Measurements from ENCODE around the gene CYP2A13. TPM values are rescaled to one million over a fixed set of nuclear protein-coding genes. Genes with fewer than 3 reads are reported as not detected.
"Not testable (repeated sequence)": the region's sequence is repeated elsewhere in the genome, so short reads cannot be mapped to it uniquely, and the experiment has no call there.

Gene CYP2A13
- not detected for total RNA-seq

GRCh38 chr19:41088151-41088550 is at the start of gene CYP2A13:
Gene CYP2A13, plus strand, starts transcription at chr19:41088451. Its CDS starts 21 bp downstream, at chr19:41088472.
- H3K9me3 Mint-ChIP-seq: no peaks in the 10 kb centered on the region
- CTCF ChIA-PET: interaction anchor here (0.6 kb wide), 1 partner anchor 54 kb away, joined by 7 read pairs; no protein-coding TSS in a partner anchor

GRCh38 chr19:41039806-41040205 is 48.4 kb upstream of the CYP2A13 start:
- no peaks in the 10 kb centered on the region for H3K27me3 Mint-ChIP-seq (ENCODE audit: low read depth)
- no peaks in the 10 kb centered on the region for H3K4me1 Mint-ChIP-seq (ENCODE audit: low read depth)
- H3K4me3 Mint-ChIP-seq: no peak overlapping the region
- CTCF ChIA-PET: no interaction called here
- H3K36me3 Mint-ChIP-seq (ENCODE audit: low read depth): no peaks in the 10 kb centered on the region
- no peak overlapping the region for H3K27ac Mint-ChIP-seq
- H3K9me3 Mint-ChIP-seq: peaks cover 4% of the 10 kb centered on the region
- intact Hi-C loops (cut with micrococcal nuclease): no loop called here
- no peak for DNase-seq

More at GRCh38 chr19:41088151-41088550, at the start of gene CYP2A13:
- intact Hi-C loops (cut with micrococcal nuclease): loop anchor here (10.0 kb wide), 1 partner anchor 63 kb away; no protein-coding TSS in a partner anchor
- peaks cover 2% of the 10 kb centered on the region for H3K4me1 Mint-ChIP-seq (ENCODE audit: low read depth)
- no peaks in the 10 kb centered on the region for H3K36me3 Mint-ChIP-seq (ENCODE audit: low read depth)
- H3K4me3 Mint-ChIP-seq: no peak within 1 kb of the TSS
- no peak within 1 kb of the TSS for H3K27ac Mint-ChIP-seq
- peaks cover 33% of the 10 kb centered on the region for H3K27me3 Mint-ChIP-seq (ENCODE audit: low read depth)
- no peak for DNase-seq

GRCh38 chr19:41045095-41045494 is 43.2 kb upstream of the CYP2A13 start:
- DNase-seq; H3K27ac Mint-ChIP-seq; H3K36me3 Mint-ChIP-seq (ENCODE audit: low read depth); H3K4me1 Mint-ChIP-seq (ENCODE audit: low read depth); H3K9me3 Mint-ChIP-seq; H3K27me3 Mint-ChIP-seq (ENCODE audit: low read depth); H3K4me3 Mint-ChIP-seq; intact Hi-C loops (cut with micrococcal nuclease): not testable (repeated sequence)
- CTCF ChIA-PET: interaction anchor here (0.6 kb wide), 1 partner anchor 219 kb away, joined by 6 read pairs; no protein-coding TSS in a partner anchor

GRCh38 chr19:41050426-41050825 is 37.8 kb upstream of the CYP2A13 start:
- no peak overlapping the region for H3K27ac Mint-ChIP-seq
- CTCF ChIA-PET: no interaction called here
- intact Hi-C loops (cut with micrococcal nuclease): no loop called here
- no peaks in the 10 kb centered on the region for H3K4me1 Mint-ChIP-seq (ENCODE audit: low read depth)
- no peaks in the 10 kb centered on the region for H3K36me3 Mint-ChIP-seq (ENCODE audit: low read depth)
- no peaks in the 10 kb centered on the region for H3K9me3 Mint-ChIP-seq
- no peak for DNase-seq
- H3K4me3 Mint-ChIP-seq: no peak overlapping the region
- H3K27me3 Mint-ChIP-seq (ENCODE audit: low read depth): peaks cover 10% of the 10 kb centered on the region

GRCh38 chr19:41052162-41052561 is 36.1 kb upstream of the CYP2A13 start:
- H3K36me3 Mint-ChIP-seq (ENCODE audit: low read depth); H3K27ac Mint-ChIP-seq; H3K4me1 Mint-ChIP-seq (ENCODE audit: low read depth); H3K4me3 Mint-ChIP-seq; DNase-seq; H3K9me3 Mint-ChIP-seq; intact Hi-C loops (cut with micrococcal nuclease): not testable (repeated sequence)
- H3K27me3 Mint-ChIP-seq (ENCODE audit: low read depth): peaks cover 13% of the 10 kb centered on the region
- CTCF ChIA-PET: interaction anchor here (0.6 kb wide), 1 partner anchor 61 kb away, joined by 3 read pairs; the partner anchor contains the start of gene CYP2B6

GRCh38 chr19:41053331-41053730 is 34.9 kb upstream of the CYP2A13 start:
- H3K4me1 Mint-ChIP-seq (ENCODE audit: low read depth); H3K4me3 Mint-ChIP-seq; intact Hi-C loops (cut with micrococcal nuclease); DNase-seq; H3K27ac Mint-ChIP-seq; H3K36me3 Mint-ChIP-seq (ENCODE audit: low read depth); CTCF ChIA-PET; H3K9me3 Mint-ChIP-seq: not testable (repeated sequence)
- H3K27me3 Mint-ChIP-seq (ENCODE audit: low read depth): peaks cover 15% of the 10 kb centered on the region

- Mint-ChIP-seq H3K36me3 (ENCODE audit: low read depth) (no peaks in the 10 kb centered on the region), H3K9me3 (no peaks in the 10 kb centered on the region), H3K4me1 (ENCODE audit: low read depth) (peaks cover 2% of the 10 kb centered on the region), H3K27ac (no peak overlapping the region), H3K4me3 (no peak overlapping the region), H3K27me3 (ENCODE audit: low read depth) (peaks cover 8% of the 10 kb centered on the region)
- intact Hi-C loops (cut with micrococcal nuclease): no loop called here
- no peak for DNase-seq
- CTCF ChIA-PET: no interaction called here
Observed at GRCh38 chr19:41064974-41065569, 23.2 kb upstream of the CYP2A13 start.

- Mint-ChIP-seq H3K4me3 (no peak overlapping the region), H3K36me3 (ENCODE audit: low read depth) (peaks cover 1% of the 10 kb centered on the region), H3K9me3 (peaks cover 6% of the 10 kb centered on the region), H3K4me1 (ENCODE audit: low read depth) (no peaks in the 10 kb centered on the region), H3K27me3 (ENCODE audit: low read depth) (peaks cover 5% of the 10 kb centered on the region), H3K27ac (no peak overlapping the region)
- DNase-seq: no peak
- intact Hi-C loops (cut with micrococcal nuclease): no loop called here
- CTCF ChIA-PET: no interaction called here
Observed at GRCh38 chr19:41076286-41076685, 12.0 kb upstream of the CYP2A13 start.

GRCh38 chr19:41083516-41083915 is 4.7 kb upstream of the CYP2A13 start:
- intact Hi-C loops (cut with micrococcal nuclease): loop anchor here (10.0 kb wide), 1 partner anchor 59 kb away; no protein-coding TSS in a partner anchor
- Mint-ChIP-seq H3K4me1 (ENCODE audit: low read depth) (no peaks in the 10 kb centered on the region), H3K27ac (no peak overlapping the region), H3K36me3 (ENCODE audit: low read depth) (peaks cover 1% of the 10 kb centered on the region), H3K27me3 (ENCODE audit: low read depth) (peaks cover 4% of the 10 kb centered on the region), H3K9me3 (peaks cover 6% of the 10 kb centered on the region), H3K4me3 (no peak overlapping the region)
- CTCF ChIA-PET: interaction anchor here (0.7 kb wide), 1 partner anchor 151 kb away, joined by 3 read pairs; no protein-coding TSS in a partner anchor
- DNase-seq: no peak

GRCh38 chr19:41085748-41086415 is 2.4 kb upstream of the CYP2A13 start:
- DNase-seq: no peak
- Mint-ChIP-seq H3K36me3 (ENCODE audit: low read depth) (no peaks in the 10 kb centered on the region), H3K9me3 (peaks cover 2% of the 10 kb centered on the region), H3K4me3 (no peak overlapping the region), H3K4me1 (ENCODE audit: low read depth) (peaks cover 2% of the 10 kb centered on the region), H3K27me3 (ENCODE audit: low read depth) (peaks cover 20% of the 10 kb centered on the region), H3K27ac (no peak overlapping the region)
- intact Hi-C loops (cut with micrococcal nuclease): loop anchor here (10.0 kb wide), 1 partner anchor 61 kb away; no protein-coding TSS in a partner anchor
- CTCF ChIA-PET: no interaction called here

- CTCF ChIA-PET: interaction anchor here (0.6 kb wide), 1 partner anchor 1289 kb away, joined by 3 read pairs; no protein-coding TSS in a partner anchor
- Mint-ChIP-seq H3K4me1 (ENCODE audit: low read depth) (peaks cover 2% of the 10 kb centered on the region), H3K4me3 (no peak overlapping the region), H3K36me3 (ENCODE audit: low read depth) (no peaks in the 10 kb centered on the region), H3K27ac (no peak overlapping the region), H3K9me3 (no peaks in the 10 kb centered on the region), H3K27me3 (ENCODE audit: low read depth) (peaks cover 33% of the 10 kb centered on the region)
- intact Hi-C loops (cut with micrococcal nuclease): loop anchor here (10.0 kb wide), 1 partner anchor 65 kb away; no protein-coding TSS in a partner anchor
- DNase-seq: no peak
Observed at GRCh38 chr19:41089959-41090358, 1.7 kb downstream of the CYP2A13 start.

- Mint-ChIP-seq H3K27ac (no peak overlapping the region), H3K4me1 (ENCODE audit: low read depth) (peaks cover 2% of the 10 kb centered on the region), H3K27me3 (ENCODE audit: low read depth) (peaks cover 21% of the 10 kb centered on the region), H3K36me3 (ENCODE audit: low read depth) (no peaks in the 10 kb centered on the region), H3K9me3 (no peaks in the 10 kb centered on the region), H3K4me3 (no peak overlapping the region)
- intact Hi-C loops (cut with micrococcal nuclease): no loop called here
- CTCF ChIA-PET: no interaction called here
- no peak for DNase-seq
Observed at GRCh38 chr19:41095703-41096102, 7.5 kb downstream of the CYP2A13 start.

GRCh38 chr19:41096353-41096752 is 8.1 kb downstream of the CYP2A13 start:
- no peak overlapping the region for H3K4me3 Mint-ChIP-seq

More at GRCh38 chr19:41096353-41096752, 8.1 kb downstream of the CYP2A13 start:
- Mint-ChIP-seq H3K9me3 (peaks cover 4% of the 10 kb centered on the region), H3K4me1 (ENCODE audit: low read depth) (peaks cover 2% of the 10 kb centered on the region), H3K36me3 (ENCODE audit: low read depth) (no peaks in the 10 kb centered on the region), H3K27ac (no peak overlapping the region), H3K27me3 (ENCODE audit: low read depth) (peaks cover 14% of the 10 kb centered on the region)
- CTCF ChIA-PET: no interaction called here
- intact Hi-C loops (cut with micrococcal nuclease): no loop called here
- DNase-seq: no peak
